Heart left ventricle (tissue), 13 donors: Measurements from ENCODE around the gene SNAP25.

Experiments used
- POLR2A ChIP-seq, 2 donors: fragments of 450-650 bp; IDR thresholded peaks; one replicate each; pipeline ENCODE4 v1.6.1; 2017; ENCODE audit warnings: antibody characterized with exemption in 2 of 2, mild to moderate bottlenecking in 2 of 2, moderate library complexity in 2 of 2
- TF ChIP-seq, protein P1 (sequence below), 12 donors: fragments of 200-600 bp; sonication (generic) in 4 of 12; IDR thresholded peaks; one replicate each; pipeline versions ENCODE4 v1.5.0 to v1.8.0; 2018 to 2022; ENCODE audit warnings: antibody characterized with exemption in 12 of 12, mild to moderate bottlenecking in 5 of 12
- donor health status: ischemic (EF 13 %, LVEDD 7.1; RV severe dilation, severe dysfunction).
- donor health status: DM: no; HTN: yes; CAD: no.
- donor health status: DM: no; HTN: no; CAD: no.
- donor health status: ischemic (EF 25% LVEDD 6.9; RV normal size, moderate dysfunction).
- donor health status: ischemic (EF 25% LVEDD 5.7; RV mildly dilated, moderate dysfunction).
- donor health status: ischemic (EF 35%, LVEDD 5.7; RV mildly dilated, moderate dysfunction).
- donor health status: nonischemic (EF 11% LVEDD 7.7; RV severe dilation, severe dysfunction).
- donor health status: DM: yes; HTN: yes; CAD: no.
- donor health status: PGD.
- donor health status: ischemic (EF 29% LVEDD 5.4; RV normal size, mild dysfunction).
- donor health status: nonischemic (EF 23%, LVEDD 6.1; RV moderate dilation, normal function).

DNA sequence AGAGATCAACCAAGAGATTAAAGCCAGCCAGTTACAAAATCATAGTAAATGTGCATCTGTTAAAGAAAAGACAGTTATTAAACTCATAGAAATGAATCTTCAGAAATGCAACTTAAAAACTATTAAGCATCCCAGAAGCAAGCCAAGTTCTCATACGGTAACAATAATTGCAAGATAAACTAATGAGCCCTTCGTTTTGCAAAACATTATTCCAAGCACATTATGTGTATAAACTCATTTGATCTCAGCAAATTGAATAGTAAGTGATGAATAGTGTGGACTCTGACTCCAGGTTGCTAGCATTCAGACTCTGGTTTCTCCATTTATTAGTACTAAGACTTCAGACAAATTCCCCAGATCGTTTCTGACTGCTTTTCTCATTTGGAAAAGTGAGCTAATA lies 85.2 kb downstream of the SNAP25 start:
- TF ChIP-seq, protein P1, sequence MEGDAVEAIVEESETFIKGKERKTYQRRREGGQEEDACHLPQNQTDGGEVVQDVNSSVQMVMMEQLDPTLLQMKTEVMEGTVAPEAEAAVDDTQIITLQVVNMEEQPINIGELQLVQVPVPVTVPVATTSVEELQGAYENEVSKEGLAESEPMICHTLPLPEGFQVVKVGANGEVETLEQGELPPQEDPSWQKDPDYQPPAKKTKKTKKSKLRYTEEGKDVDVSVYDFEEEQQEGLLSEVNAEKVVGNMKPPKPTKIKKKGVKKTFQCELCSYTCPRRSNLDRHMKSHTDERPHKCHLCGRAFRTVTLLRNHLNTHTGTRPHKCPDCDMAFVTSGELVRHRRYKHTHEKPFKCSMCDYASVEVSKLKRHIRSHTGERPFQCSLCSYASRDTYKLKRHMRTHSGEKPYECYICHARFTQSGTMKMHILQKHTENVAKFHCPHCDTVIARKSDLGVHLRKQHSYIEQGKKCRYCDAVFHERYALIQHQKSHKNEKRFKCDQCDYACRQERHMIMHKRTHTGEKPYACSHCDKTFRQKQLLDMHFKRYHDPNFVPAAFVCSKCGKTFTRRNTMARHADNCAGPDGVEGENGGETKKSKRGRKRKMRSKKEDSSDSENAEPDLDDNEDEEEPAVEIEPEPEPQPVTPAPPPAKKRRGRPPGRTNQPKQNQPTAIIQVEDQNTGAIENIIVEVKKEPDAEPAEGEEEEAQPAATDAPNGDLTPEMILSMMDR (IDR thresholded peaks at IDR 0.05), result no peak
- no peak for TF ChIP-seq POLR2A (IDR thresholded peaks at IDR 0.05)
